Measurements from ENCODE around the gene ARFIP1.
"Not testable (repeated sequence)": the region's sequence is repeated elsewhere in the genome, so short reads cannot be mapped to it uniquely, and the experiment has no call there.

The ARFIP1 gene

DNA sequence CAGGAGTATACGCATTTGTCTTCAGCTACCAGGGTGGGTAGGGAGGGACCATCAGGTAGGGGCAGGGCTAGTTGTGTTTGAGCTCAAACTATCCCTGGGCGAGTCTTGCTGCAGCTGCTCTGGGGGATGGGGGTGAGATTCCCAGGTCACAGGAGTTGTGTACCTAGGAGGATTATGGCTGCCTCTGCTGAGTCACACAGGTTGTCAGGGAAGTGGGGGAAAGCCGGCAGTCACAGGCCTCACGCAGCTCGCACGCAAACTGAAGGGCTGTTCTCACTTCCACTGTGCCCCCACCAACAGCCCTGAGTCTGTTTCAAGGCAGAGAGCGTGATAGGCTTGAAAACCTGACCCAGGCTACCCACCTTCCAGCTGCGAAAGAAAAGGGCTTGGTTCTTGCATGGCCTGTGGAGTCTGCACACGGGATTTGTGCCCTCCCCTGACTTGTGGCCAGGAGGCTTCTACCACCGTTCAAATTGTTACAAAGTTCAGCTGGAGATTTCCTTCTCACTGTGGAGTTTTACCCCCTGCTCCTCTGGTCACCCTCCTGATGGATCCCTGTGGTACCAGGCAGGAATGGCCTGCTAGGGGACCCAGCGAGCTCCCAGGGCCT is 63.8 kb downstream of the ARFIP1 start:
- no peak for DNase-seq (ENCODE audit: low read depth in 4 of 4, low spot score in 1 of 4)

DNA sequence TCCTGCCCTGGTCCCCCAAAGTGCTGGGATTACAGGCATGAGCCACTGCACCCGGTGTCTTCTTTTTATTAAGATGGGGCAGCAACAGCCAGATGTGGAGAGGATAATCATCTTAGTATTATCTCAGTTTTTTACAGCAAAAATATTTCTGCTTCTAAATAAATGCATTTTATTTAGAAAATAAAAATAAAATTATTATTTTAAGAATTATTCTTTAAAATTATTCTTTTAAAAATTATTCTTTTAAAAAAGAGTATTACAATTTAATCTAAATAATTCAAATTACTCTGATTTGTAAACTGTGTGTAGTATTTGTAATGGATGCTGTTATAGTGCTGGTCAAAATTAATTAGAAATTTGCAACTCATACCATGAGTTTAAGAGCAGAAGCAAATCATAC is 67.6 kb downstream of the ARFIP1 start:
- DNase-seq (ENCODE audit: low read depth in 4 of 4, low spot score in 1 of 4): no peak

DNA sequence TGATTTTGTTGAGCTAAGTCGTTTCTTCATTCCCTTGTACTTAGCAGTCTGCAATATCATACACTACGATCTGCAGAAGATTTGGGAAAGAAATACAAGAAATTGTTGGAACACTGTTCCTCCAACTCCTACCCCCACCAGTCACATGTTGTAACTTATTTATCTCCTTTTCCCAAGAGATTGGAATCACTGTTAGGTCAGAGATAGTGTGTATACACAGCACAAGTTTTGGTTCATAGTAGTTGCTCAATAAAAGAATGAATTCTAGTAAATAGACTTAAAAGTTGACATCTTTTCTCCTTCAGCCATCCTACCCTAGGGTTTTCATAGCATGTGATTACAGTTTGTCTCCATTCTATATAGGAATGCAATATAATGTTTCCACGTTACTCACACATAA is 68.8 kb downstream of the ARFIP1 start:
- no peak for DNase-seq (ENCODE audit: low read depth in 4 of 4, low spot score in 1 of 4)

GRCh38 chr4:152849350-152849749 is 69.6 kb downstream of the ARFIP1 start:
- DNase-seq (ENCODE audit: low read depth in 4 of 4, low spot score in 1 of 4): no peak

GRCh38 chr4:152850377-152850776 is 70.6 kb downstream of the ARFIP1 start:
- DNase-seq (ENCODE audit: low read depth in 4 of 4, low spot score in 1 of 4): peak in 1 of 4 experiments; percentile 3

DNA sequence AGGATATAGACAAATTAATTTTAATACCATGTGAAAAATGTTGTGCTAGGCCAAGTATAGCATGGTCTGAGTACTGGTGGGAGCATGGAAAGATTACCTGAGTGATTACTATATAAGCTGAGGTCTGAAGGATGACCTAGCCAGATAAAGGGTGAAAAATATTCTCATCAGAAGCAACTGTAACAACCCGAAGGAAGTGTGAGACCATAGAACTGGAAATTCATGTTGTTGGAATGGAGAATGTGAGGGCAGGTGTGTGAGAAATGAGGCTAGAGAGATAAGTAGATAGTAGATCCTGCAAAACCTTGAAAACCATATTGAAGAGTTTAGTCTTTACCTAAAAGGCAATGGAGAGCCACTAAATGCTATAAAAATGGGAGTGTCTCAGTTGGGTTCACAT is 71.5 kb downstream of the ARFIP1 start:
- no peak for DNase-seq (ENCODE audit: low read depth in 4 of 4, low spot score in 1 of 4)

- no peak for DNase-seq (ENCODE audit: low read depth in 4 of 4, low spot score in 1 of 4)
Observed at GRCh38 chr4:152853293-152853692, 73.5 kb downstream of the ARFIP1 start.

GRCh38 chr4:152854016-152854415 is 74.3 kb downstream of the ARFIP1 start:
- DNase-seq (ENCODE audit: low read depth in 4 of 4, low spot score in 1 of 4): not testable (repeated sequence)

DNA sequence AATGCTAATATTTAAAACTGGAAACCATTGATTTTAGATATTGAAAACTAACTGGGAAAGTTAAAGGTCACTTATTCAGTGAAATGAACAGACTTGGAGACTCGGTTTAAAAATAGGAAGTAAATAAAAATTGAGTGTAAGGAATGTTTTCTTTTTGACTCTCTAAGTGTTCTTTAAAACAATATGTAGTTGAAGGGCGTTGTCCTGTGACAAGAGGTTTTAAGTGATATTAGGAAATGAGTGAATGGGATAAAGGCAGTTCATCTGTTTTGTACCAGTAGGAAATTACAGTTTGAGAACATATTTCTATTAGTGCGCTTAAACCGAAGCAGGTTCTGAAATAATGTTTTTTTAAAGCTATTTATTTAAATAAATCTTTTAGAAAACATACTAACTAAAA is 77.2 kb downstream of the ARFIP1 start:
- DNase-seq (ENCODE audit: low read depth in 4 of 4, low spot score in 1 of 4): no peak

DNA sequence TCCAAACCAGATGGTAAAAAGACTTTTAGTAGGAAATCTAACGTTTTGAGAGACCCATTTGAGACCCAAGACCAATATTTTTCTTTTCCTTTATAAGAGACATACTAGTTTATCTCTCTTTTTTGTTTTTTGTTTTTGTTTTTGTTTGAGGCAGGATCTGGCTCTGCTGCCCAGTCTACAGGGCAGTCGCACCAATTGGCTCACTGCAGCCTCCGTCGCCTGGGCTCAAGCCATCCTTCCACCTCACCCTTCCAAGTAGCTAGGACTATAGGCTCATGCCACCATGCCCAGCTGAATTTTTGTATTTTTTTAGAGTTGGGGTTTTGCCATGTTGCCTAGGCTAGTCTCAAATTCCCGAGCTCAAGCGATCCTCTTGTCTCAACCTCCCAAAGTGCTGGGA is 79.2 kb downstream of the ARFIP1 start:
- no peak for DNase-seq (ENCODE audit: low read depth in 4 of 4, low spot score in 1 of 4)

- DNase-seq (ENCODE audit: low read depth in 4 of 4, low spot score in 1 of 4): no peak
Observed at GRCh38 chr4:152860046-152860445, 80.3 kb downstream of the ARFIP1 start.

DNA sequence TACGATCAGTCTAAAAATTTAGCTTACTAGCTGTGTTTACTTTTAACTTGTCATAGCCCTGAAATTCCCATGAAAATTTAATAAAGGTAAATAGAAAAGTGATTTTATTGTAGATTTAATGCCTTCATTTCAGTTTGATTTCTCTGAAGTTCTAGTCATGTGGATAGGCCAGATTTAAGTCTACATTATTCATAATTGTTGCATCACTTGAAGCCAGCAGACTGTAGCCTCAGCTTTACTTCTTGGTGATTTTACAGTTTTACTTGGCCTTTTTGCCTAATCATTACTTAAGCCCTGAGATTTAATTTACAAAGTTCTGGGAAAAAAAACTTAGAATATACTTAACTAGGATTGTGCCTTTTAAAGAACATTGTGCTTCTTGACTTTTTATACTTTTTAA is 82.9 kb downstream of the ARFIP1 start:
- no peak for DNase-seq (ENCODE audit: low read depth in 4 of 4, low spot score in 1 of 4)

GRCh38 chr4:152864361-152864760 is 84.6 kb downstream of the ARFIP1 start:
- no peak for DNase-seq (ENCODE audit: low read depth in 4 of 4, low spot score in 1 of 4)

- not testable (repeated sequence) for DNase-seq (ENCODE audit: low read depth in 4 of 4, low spot score in 1 of 4)
Observed at GRCh38 chr4:152866432-152866993, 86.8 kb downstream of the ARFIP1 start.

GRCh38 chr4:152870606-152871005 is 90.9 kb downstream of the ARFIP1 start:
- DNase-seq (ENCODE audit: low read depth in 4 of 4, low spot score in 1 of 4): no peak

GRCh38 chr4:152875261-152875660 is 95.5 kb downstream of the ARFIP1 start:
- no peak for DNase-seq (ENCODE audit: low read depth in 4 of 4, low spot score in 1 of 4)

DNA sequence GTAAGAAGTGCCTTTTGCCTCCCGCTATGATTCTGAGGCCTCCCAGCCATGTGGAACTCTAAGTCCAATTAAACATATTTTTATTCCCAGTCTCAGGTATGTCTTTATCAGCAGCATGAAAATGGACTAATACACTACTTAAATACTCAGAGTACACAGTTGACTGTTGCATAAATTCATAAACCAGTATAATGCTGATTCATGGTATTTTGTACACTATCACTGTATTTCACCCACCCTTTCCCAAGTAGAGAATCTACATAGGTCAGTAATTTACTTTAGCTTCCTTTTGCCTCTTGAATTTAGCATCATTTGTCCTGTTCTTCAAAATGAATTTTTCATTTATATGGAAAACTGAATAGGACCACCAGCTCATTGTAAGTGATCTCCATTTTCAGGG is 98.1 kb downstream of the ARFIP1 start:
- DNase-seq (ENCODE audit: low read depth in 4 of 4, low spot score in 1 of 4): no peak

GRCh38 chr4:152880263-152880662 is 100.5 kb downstream of the ARFIP1 start:
- no peak for DNase-seq (ENCODE audit: low read depth in 4 of 4, low spot score in 1 of 4)

GRCh38 chr4:152881974-152882373 is 102.2 kb downstream of the ARFIP1 start:
- DNase-seq (ENCODE audit: low read depth in 4 of 4, low spot score in 1 of 4): no peak

- no peak for DNase-seq (ENCODE audit: low read depth in 4 of 4, low spot score in 1 of 4)
Observed at GRCh38 chr4:152885185-152885584, 105.4 kb downstream of the ARFIP1 start.

DNA sequence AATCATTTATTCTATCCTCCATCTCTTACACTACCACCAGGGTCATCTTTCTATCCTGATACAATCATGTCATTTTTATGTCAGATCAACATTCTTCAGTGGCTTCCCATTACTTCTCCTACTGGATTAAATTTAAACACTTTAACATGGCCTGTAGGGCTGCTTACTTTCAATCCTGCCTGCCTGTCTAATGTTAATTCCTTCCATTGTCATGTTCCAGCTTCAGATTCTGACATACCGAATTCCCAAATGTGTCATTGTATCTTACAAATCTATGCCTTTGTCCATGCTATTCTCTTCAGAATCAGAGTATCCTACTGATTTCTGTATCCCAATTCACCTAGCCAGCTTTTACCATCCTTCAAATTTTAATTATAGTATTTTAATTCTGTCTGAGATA is 106.4 kb downstream of the ARFIP1 start:
- no peak for DNase-seq (ENCODE audit: low read depth in 4 of 4, low spot score in 1 of 4)

- no peak for DNase-seq (ENCODE audit: low read depth in 4 of 4, low spot score in 1 of 4)
Observed at GRCh38 chr4:152887981-152888380, 108.2 kb downstream of the ARFIP1 start.

DNA sequence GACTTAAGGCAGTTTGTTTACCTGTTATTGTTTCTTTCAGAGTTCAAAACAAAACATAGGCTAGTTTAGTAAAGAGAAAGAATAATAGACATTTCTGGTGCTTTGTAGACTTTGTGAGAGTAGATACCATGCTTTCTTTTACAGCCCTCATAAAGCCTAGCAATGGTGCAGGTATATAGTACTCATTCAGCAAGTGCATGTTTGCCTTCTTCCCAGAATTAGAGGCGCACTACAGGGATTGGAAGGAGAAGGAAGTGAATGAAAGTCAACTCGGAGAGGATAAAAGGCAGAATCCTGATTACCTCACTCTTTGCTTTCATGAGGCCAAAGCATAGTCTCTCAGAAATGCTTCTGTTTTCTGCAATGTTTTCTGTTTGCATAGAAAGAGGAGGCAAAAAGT is 113.2 kb downstream of the ARFIP1 start:
- DNase-seq (ENCODE audit: low read depth in 4 of 4, low spot score in 1 of 4): no peak

Measured in stimulated activated CD4-positive, alpha-beta T cell treated with anti-CD3 and anti-CD28 coated beads, Interleukin-1b, Interleukin-23, amount 100 ng/mL, for 24 hours (primary cell).